ENCODE data around the gene SHKBP1. TPM values are rescaled to one million over a fixed set of nuclear protein-coding genes. Genes with fewer than 3 reads are reported as not detected.
"Not testable (repeated sequence)": the region's sequence is repeated elsewhere in the genome, so short reads cannot be mapped to it uniquely, and the experiment has no call there.

SHKBP1 gene
- total RNA-seq, 2 experiments from 2014 or later, result 49.4 to 115 TPM

- BruUV-seq (replicated peaks), result no TSS peak
- Histone ChIP-seq H3K79me2 (ENCODE audit: insufficient read depth, low read depth, low read length) (no peaks in the 10 kb centered on the region), H3K4me2 (ENCODE audit: low read length) (no peak overlapping the region), H2AFZ (ENCODE audit: low read length) (no peak overlapping the region), H3K4me3 (ENCODE audit: low read depth, low read length, poor library complexity, severe bottlenecking) (no peak overlapping the region), H3K9me3 (ENCODE audit: low read length) (no peaks in the 10 kb centered on the region), H3K36me3 (ENCODE audit: insufficient read depth, low read length) (peaks cover 28% of the 10 kb centered on the region), H3K27ac (ENCODE audit: low read depth, low read length, poor library complexity, severe bottlenecking) (no peak overlapping the region), H3K4me1 (ENCODE audit: insufficient read depth, low read length, poor library complexity, severe bottlenecking) (no peaks in the 10 kb centered on the region), H4K20me1 (ENCODE audit: insufficient read depth, low read length) (no peaks in the 10 kb centered on the region), H3K9me2 (ENCODE audit: insufficient read depth, low read length) (no peaks in the 10 kb centered on the region)
- POLR2A ChIA-PET, result no interaction called here
- DNase-seq (ENCODE audit: low spot score), result peak; percentile 77
- intact Hi-C loops (cut with micrococcal nuclease; ENCODE audit: unreplicated experiment), result no loop called here
- TF ChIP-seq EZH2phosphoT487 (IDR thresholded peaks at IDR 0.05; ENCODE audit: borderline replicate concordance, low read depth, low read length) (no peak), CTCF (conservative IDR thresholded peaks at IDR 0.05; ENCODE audit: low read length) (no peak)
- CTCF ChIA-PET (ENCODE audit: unreplicated experiment), result no interaction called here
Observed at GRCh38 chr19:40623403-40624251, 47.0 kb downstream of the SHKBP1 start.

DNA sequence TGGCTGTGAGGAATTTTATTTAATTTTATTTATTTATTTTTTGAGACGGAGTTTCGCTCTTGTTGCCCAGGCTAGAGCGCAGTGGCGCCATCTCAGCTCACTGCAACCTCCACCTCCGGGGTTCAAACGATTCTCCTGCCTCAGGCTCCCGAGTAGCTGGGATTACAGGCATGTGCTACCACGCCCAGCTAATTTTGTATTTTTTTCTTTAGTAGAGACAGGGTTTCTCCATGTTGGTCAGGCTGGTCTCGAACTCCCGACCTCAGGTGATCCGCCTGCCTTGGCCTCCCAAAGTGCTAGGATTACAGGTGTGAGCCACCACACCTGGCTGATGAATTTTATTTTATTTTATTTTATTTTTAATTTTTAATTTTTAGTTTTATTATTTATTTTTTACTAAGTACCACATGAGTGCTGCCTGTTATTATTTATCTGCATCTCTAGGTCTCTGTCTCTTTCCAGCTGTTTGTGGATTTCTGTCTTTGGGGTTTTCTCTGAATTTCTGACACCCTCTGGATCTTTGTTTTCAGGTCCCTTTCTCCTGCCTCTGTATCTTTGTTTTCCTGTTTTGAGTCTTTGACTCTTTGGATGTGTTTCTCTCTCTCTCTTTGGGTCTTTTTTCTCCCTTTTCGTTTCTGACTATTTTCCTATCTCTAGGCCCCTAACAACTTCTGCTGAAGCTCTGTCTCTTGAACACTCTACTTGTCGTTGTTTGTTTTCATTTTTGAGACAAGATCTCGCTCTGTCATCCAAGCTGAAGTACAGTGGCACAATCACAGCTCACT lies 47.9 kb downstream of the SHKBP1 start:
- DNase-seq (ENCODE audit: low spot score); H3K27ac ChIP-seq (ENCODE audit: low read depth, low read length, poor library complexity, severe bottlenecking); H3K79me2 ChIP-seq (ENCODE audit: insufficient read depth, low read depth, low read length); H3K9me2 ChIP-seq (ENCODE audit: insufficient read depth, low read length); CTCF ChIA-PET (ENCODE audit: unreplicated experiment); H3K4me1 ChIP-seq (ENCODE audit: insufficient read depth, low read length, poor library complexity, severe bottlenecking); H3K4me2 ChIP-seq (ENCODE audit: low read length); intact Hi-C loops (cut with micrococcal nuclease; ENCODE audit: unreplicated experiment); H3K9me3 ChIP-seq (ENCODE audit: low read length); H2AFZ ChIP-seq (ENCODE audit: low read length); POLR2A ChIA-PET; H4K20me1 ChIP-seq (ENCODE audit: insufficient read depth, low read length); H3K4me3 ChIP-seq (ENCODE audit: low read depth, low read length, poor library complexity, severe bottlenecking); BruUV-seq (replicated peaks): not testable (repeated sequence)
- H3K36me3 ChIP-seq (ENCODE audit: insufficient read depth, low read length), result peaks cover 25% of the 10 kb centered on the region

DNA sequence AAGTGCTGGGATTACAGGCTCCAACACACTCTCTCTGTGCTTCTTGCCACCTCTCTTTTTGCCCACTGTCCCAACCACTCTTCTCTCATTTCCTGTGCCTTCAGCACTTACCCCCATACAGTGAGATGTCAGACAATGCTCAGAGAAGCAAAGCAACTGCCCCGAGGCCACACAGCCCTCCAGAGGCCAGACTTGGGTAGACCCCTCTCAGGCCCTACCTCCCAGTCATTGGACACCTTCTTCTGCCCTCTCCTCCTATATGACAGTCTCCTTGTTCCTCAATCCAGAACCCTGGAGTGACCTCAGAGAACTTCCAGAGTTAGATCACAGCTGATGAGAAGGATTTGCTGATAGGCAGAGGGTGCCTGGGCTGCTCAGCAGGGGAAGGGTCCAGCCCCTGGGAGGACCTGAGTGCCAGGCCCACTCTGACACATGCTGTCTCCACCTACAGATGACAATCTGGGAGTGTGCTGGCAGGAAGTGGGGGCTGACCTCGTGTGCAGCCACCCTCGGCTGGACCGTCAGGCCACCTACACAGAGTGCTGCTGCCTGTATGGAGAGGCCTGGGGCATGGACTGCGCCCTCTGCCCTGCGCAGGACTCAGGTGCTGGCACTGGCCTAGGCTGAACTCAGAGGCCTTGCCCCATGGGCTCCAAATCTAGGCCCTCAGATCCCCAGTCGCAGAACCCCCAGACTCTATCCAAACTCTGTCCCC lies 48.9 kb downstream of the SHKBP1 start:
- Histone ChIP-seq H2AFZ (ENCODE audit: low read length) (no peak overlapping the region), H3K79me2 (ENCODE audit: insufficient read depth, low read depth, low read length) (no peaks in the 10 kb centered on the region), H3K4me1 (ENCODE audit: insufficient read depth, low read length, poor library complexity, severe bottlenecking) (no peaks in the 10 kb centered on the region), H3K4me2 (ENCODE audit: low read length) (no peak overlapping the region), H3K9me3 (ENCODE audit: low read length) (no peaks in the 10 kb centered on the region), H4K20me1 (ENCODE audit: insufficient read depth, low read length) (no peaks in the 10 kb centered on the region), H3K36me3 (ENCODE audit: insufficient read depth, low read length) (peaks cover 20% of the 10 kb centered on the region), H3K9me2 (ENCODE audit: insufficient read depth, low read length) (no peaks in the 10 kb centered on the region), H3K4me3 (ENCODE audit: low read depth, low read length, poor library complexity, severe bottlenecking) (no peak overlapping the region), H3K27ac (ENCODE audit: low read depth, low read length, poor library complexity, severe bottlenecking) (no peak overlapping the region)
- POLR2A ChIA-PET, result no interaction called here
- no TSS peak for BruUV-seq (replicated peaks)
- DNase-seq (ENCODE audit: low spot score), result no peak
- no peak for TF ChIP-seq CTCF (conservative IDR thresholded peaks at IDR 0.05; ENCODE audit: low read length)
- TF ChIP-seq EZH2phosphoT487 (IDR thresholded peaks at IDR 0.05; ENCODE audit: borderline replicate concordance, low read depth, low read length), result no peak
- CTCF ChIA-PET (ENCODE audit: unreplicated experiment), result no interaction called here
- intact Hi-C loops (cut with micrococcal nuclease; ENCODE audit: unreplicated experiment), result no loop called here
